Panc1 (cell line): ENCODE measurements around the gene TRPC6. TPM values are rescaled to one million over a fixed set of nuclear protein-coding genes. Genes with fewer than 3 reads are reported as not detected.

Source experiments
- ATAC-seq: fragments of 200-7000 bp; cut with Tn5 transposase; 2 replicates; pipeline ENCODE4 v1.9.1; 2020; ENCODE audit warnings: mild to moderate bottlenecking, moderate library complexity
- BruUV-seq: library from RNA; stranded (reverse); fragments of 400-500 nt; replicated peaks from 2 replicates; lab custom pipeline; 2021; lab: Mats Ljungman, UMichigan
- CTCF ChIA-PET: fragments of 300-600 bp; sonication (Branson Sonifier 250); formaldehyde crosslinking; loops from one replicate; lab custom pipeline; 2022; ENCODE audit warnings: antibody characterized with exemption; lab: Charles Lee
- POLR2A ChIA-PET: fragments of 300-600 bp; sonication (Branson Sonifier 250); formaldehyde crosslinking; loops from one replicate; lab custom pipeline; 2022; ENCODE audit warnings: antibody characterized with exemption; lab: Charles Lee
- DNase-seq: peaks from one replicate; pipeline ENCODE4 v3.0.0-alpha.2; 2010; ENCODE audit warnings: low read depth, low spot score
- H3K27ac ChIP-seq: 2 replicates; pipeline ENCODE4 v1.5.1; 2011; ENCODE audit warnings: mild to moderate bottlenecking, low read length, inconsistent platforms
- H3K27me3 ChIP-seq: fragments of 200-500 bp; sonication (Bioruptor generic); 2 replicates; pipeline ENCODE4 v1.6.0; 2014; ENCODE audit warnings: low read length, inconsistent platforms; ENCODE audit not compliant: control insufficient read depth, insufficient read depth
- H3K36me3 ChIP-seq: fragments of 200-500 bp; sonication (Bioruptor generic); 2 replicates; pipeline ENCODE4 v1.5.1; 2014; ENCODE audit warnings: inconsistent platforms, mild to moderate bottlenecking, low read length, moderate library complexity; ENCODE audit not compliant: control insufficient read depth, insufficient read depth
- H3K4me1 ChIP-seq: 2 replicates; pipeline ENCODE4 v1.5.1; 2011; ENCODE audit warnings: inconsistent platforms, mild to moderate bottlenecking, low read length, moderate library complexity; ENCODE audit not compliant: control insufficient read depth, insufficient read depth
- H3K4me3 ChIP-seq, 2 experiments: 2 replicates each; pipeline ENCODE4 v1.5.1; 2011 to 2012; ENCODE audit warnings: low read depth in 2 of 2, low read length in 2 of 2, mild to moderate bottlenecking in 2 of 2, inconsistent platforms in 1 of 2, moderate library complexity in 1 of 2
- H3K9me3 ChIP-seq: fragments of 200-500 bp; sonication (Bioruptor generic); 2 replicates; pipeline ENCODE4 v1.5.1; 2014; ENCODE audit warnings: low read depth, mild to moderate bottlenecking, inconsistent platforms, low read length, moderate library complexity; ENCODE audit not compliant: control insufficient read depth, insufficient read depth
- CTCF ChIP-seq: fragments of 450-650 bp; IDR thresholded peaks from 2 replicates; pipeline ENCODE4 v1.5.1; 2017; ENCODE audit warnings: mild to moderate bottlenecking
- POLR2AphosphoS5 ChIP-seq: IDR thresholded peaks from 2 replicates; pipeline ENCODE4 v1.6.1; 2012; ENCODE audit warnings: mild to moderate bottlenecking, low read depth, low read length, moderate library complexity
- REST ChIP-seq, 2 experiments: IDR thresholded peaks; 2 replicates each; pipeline ENCODE4 v1.6.1; 2011 to 2012; ENCODE audit warnings: low read depth in 2 of 2, control low read depth in 1 of 2, low read length in 1 of 2, mild to moderate bottlenecking in 1 of 2, moderate library complexity in 1 of 2; ENCODE audit not compliant: insufficient read depth in 1 of 2
- SIN3A ChIP-seq: IDR thresholded peaks from 2 replicates; pipeline ENCODE4 v1.6.1; 2012; ENCODE audit warnings: low read depth, mild to moderate bottlenecking, low read length, moderate library complexity, borderline replicate concordance; ENCODE audit not compliant: insufficient read depth
- TCF7L2 ChIP-seq: IDR thresholded peaks from 2 replicates; pipeline ENCODE4 v1.6.1; 2011; ENCODE audit warnings: mild to moderate bottlenecking, low read depth, low read length, inconsistent platforms
- in situ Hi-C: cut with HindIII; loops from 2 replicates; pipeline ENCODE4 v1.10.0; 2016; ENCODE audit warnings: low sequenced_read_pairs, low pct_unique_long_range_greater_than_20kb
- intact Hi-C: fragments of 100-400 bp; cut with micrococcal nuclease; formaldehyde crosslinking; loops from one replicate; pipeline ENCODE4 v1.10.0; 2022; ENCODE audit not compliant: unreplicated experiment
- total RNA-seq: library from RNA; stranded (reverse); gene quantifications from one replicate; pipeline ENCODE4 v1.2.1, GENCODE V29; 2021; ENCODE audit not compliant: unreplicated experiment

Gene TRPC6
- total RNA-seq, 1 experiment from 2014 or later: not detected

- no peaks in the 10 kb centered on the region for H3K9me3 ChIP-seq
- BruUV-seq: no TSS peak
- POLR2A ChIA-PET: no interaction called here
- no peaks in the 10 kb centered on the region; the same call in 1 of the 2 replicates for H3K27me3 ChIP-seq
- in situ Hi-C loops (no loop called here), intact Hi-C loops (no loop called here)
- CTCF ChIA-PET: no interaction called here
- ATAC-seq (no peak), DNase-seq (no peak)
- H3K4me1 ChIP-seq: no peaks in the 10 kb centered on the region
- no peak for TF ChIP-seq REST (IDR thresholded peaks at IDR 0.05; ENCODE audit: insufficient read depth in 1 of 2, low read depth in 2 of 2, low read length in 1 of 2)
- no peak for TF ChIP-seq SIN3A
- TF ChIP-seq POLR2AphosphoS5: no peak
- no peak for TF ChIP-seq TCF7L2
- TF ChIP-seq CTCF: no peak
- H3K36me3 ChIP-seq: no peaks in the 10 kb centered on the region
- no peak overlapping the region for H3K4me3 ChIP-seq
- H3K27ac ChIP-seq: no peak overlapping the region
These were observed 7.4 kb downstream of the TRPC6 start for GRCh38 chr11:101576456-101576855.

DNA sequence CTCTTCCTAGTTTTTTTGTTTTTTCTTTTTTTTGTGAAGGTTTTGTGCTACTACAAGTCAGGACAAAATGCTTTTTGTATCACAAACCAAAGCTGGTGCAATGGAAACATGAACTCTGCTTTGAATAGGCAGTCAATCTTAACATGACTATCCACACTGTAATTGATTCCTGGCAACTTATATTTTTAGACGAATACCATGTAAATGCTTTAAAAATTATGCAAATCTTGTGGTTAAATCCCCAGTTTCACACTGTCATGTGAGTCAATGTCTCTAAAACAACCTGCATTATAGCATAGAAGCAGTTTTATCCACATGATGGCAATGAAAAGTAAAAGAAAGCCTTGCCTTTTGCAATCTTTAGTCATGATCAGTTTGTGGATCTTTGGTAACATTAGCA is 8.9 kb downstream of the TRPC6 start:
- Histone ChIP-seq H3K4me1 (no peaks in the 10 kb centered on the region), H3K9me3 (no peaks in the 10 kb centered on the region), H3K27me3 (no peaks in the 10 kb centered on the region; the same call in 1 of the 2 replicates), H3K27ac (no peak overlapping the region), H3K36me3 (no peaks in the 10 kb centered on the region), H3K4me3 (no peak overlapping the region)
- POLR2A ChIA-PET: no interaction called here
- BruUV-seq: no TSS peak
- in situ Hi-C loops: no loop called here
- ATAC-seq (no peak), DNase-seq (no peak)
- CTCF ChIA-PET: interaction anchor here (0.6 kb wide), 1 partner anchor 48 kb away, joined by 3 read pairs; no protein-coding TSS in a partner anchor
- intact Hi-C loops: no loop called here
- no peak for TF ChIP-seq CTCF
- TF ChIP-seq POLR2AphosphoS5: no peak
- no peak for TF ChIP-seq SIN3A
- no peak for TF ChIP-seq TCF7L2
- no peak for TF ChIP-seq REST (IDR thresholded peaks at IDR 0.05; ENCODE audit: insufficient read depth in 1 of 2, low read depth in 2 of 2, low read length in 1 of 2)
